IMR-90 (cell line): Measurements from ENCODE around the gene PTPRG. TPM values are rescaled to one million over a fixed set of nuclear protein-coding genes. Genes with fewer than 3 reads are reported as not detected.
A peak's percentile ranks its signal among the peaks of the same experiment; 100 is the strongest.

Experiments used
- ATAC-seq: fragments of 200-7000 bp; cut with Tn5 transposase; 2 replicates; pipeline ENCODE4 v1.9.1; 2020; ENCODE audit warnings: low read depth, mild to moderate bottlenecking, moderate library complexity
- BruUV-seq: library from RNA; stranded (reverse); fragments of 400-500 nt; replicated peaks from 2 replicates; lab custom pipeline; 2021; lab: Mats Ljungman, UMichigan
- CTCF ChIA-PET: fragments of 300-600 bp; formaldehyde crosslinking; extraction: SDS; loops from one replicate; lab custom pipeline; 2021; ENCODE audit warnings: antibody characterized with exemption; lab: Yijun Ruan, JAX
- POLR2A ChIA-PET: fragments of 300-600 bp; sonication (Branson Sonifier 250); formaldehyde crosslinking; loops from one replicate; lab custom pipeline; 2022; ENCODE audit warnings: antibody characterized with exemption; ENCODE audit not compliant: unreplicated experiment; lab: Charles Lee
- DNase-seq: peaks from one replicate; pipeline ENCODE4 v3.0.0; 2013
- H2AFZ ChIP-seq: replicated peaks from 2 replicates; pipeline ENCODE3; 2013; ENCODE audit warnings: low read length, mild to moderate bottlenecking; ENCODE audit not compliant: poor library complexity
- H2AK5ac ChIP-seq: 2 replicates; pipeline ENCODE4 v1.6.1; 2013; ENCODE audit warnings: low read depth, low read length, inconsistent platforms
- H2AK9ac ChIP-seq: replicated peaks from 2 replicates; pipeline ENCODE3; 2013; ENCODE audit warnings: mild to moderate bottlenecking, low read depth, low read length, moderate library complexity; ENCODE audit not compliant: poor library complexity
- H2BK120ac ChIP-seq: 2 replicates; pipeline ENCODE4 v1.6.1; 2013; ENCODE audit warnings: low read depth, low read length, inconsistent platforms
- H2BK15ac ChIP-seq: 3 replicates; pipeline ENCODE4 v1.6.1; 2013; ENCODE audit warnings: low read depth, low read length, inconsistent platforms
- H2BK20ac ChIP-seq: 2 replicates; pipeline ENCODE4 v1.6.1; 2013; ENCODE audit warnings: low read depth, mild to moderate bottlenecking, inconsistent platforms, low read length, moderate library complexity
- H2BK5ac ChIP-seq: 2 replicates; pipeline ENCODE4 v1.6.1; 2013; ENCODE audit warnings: mild to moderate bottlenecking, low read depth, low read length, inconsistent platforms; ENCODE audit not compliant: poor library complexity, severe bottlenecking
- H3K14ac ChIP-seq: replicated peaks from 2 replicates; pipeline ENCODE4 v1.6.1; 2013; ENCODE audit warnings: low read depth, low read length, inconsistent platforms
- H3K18ac ChIP-seq: 2 replicates; pipeline ENCODE4 v1.6.1; 2013; ENCODE audit warnings: low read depth, low read length, control low read depth
- H3K23ac ChIP-seq: 2 replicates; pipeline ENCODE4 v1.6.1; 2013; ENCODE audit warnings: low read depth, low read length, inconsistent platforms
- H3K27ac ChIP-seq: 2 replicates; pipeline ENCODE4 v1.5.1; 2013; ENCODE audit warnings: mild to moderate bottlenecking, control low read depth, low read length; ENCODE audit not compliant: insufficient read depth
- H3K27me3 ChIP-seq: 2 replicates; pipeline ENCODE4 v1.6.1; 2013; ENCODE audit warnings: low read length; ENCODE audit not compliant: control insufficient read depth, insufficient read depth
- H3K36me3 ChIP-seq: 2 replicates; pipeline ENCODE4 v1.6.1; 2013; ENCODE audit warnings: low read length, mixed read lengths; ENCODE audit not compliant: control insufficient read depth, insufficient read depth
- H3K4ac ChIP-seq: 2 replicates; pipeline ENCODE4 v1.6.1; 2013; ENCODE audit warnings: low read depth, low read length, inconsistent platforms
- H3K4me1 ChIP-seq: 2 replicates; pipeline ENCODE4 v1.6.1; 2013; ENCODE audit warnings: low read length, mixed read lengths; ENCODE audit not compliant: control insufficient read depth, insufficient read depth
- H3K4me2 ChIP-seq: 2 replicates; pipeline ENCODE4 v1.6.1; 2013; ENCODE audit warnings: low read depth, mild to moderate bottlenecking, control low read depth, low read length, moderate library complexity
- H3K4me3 ChIP-seq: 2 replicates; pipeline ENCODE4 v1.5.1; 2013; ENCODE audit warnings: low read depth, mild to moderate bottlenecking, control low read depth, low read length, moderate library complexity; ENCODE audit not compliant: insufficient read depth
- H3K56ac ChIP-seq: 2 replicates; pipeline ENCODE4 v1.6.1; 2013; ENCODE audit warnings: low read length, inconsistent platforms; ENCODE audit not compliant: insufficient read depth; ENCODE audit errors: extremely low read depth
- H3K79me1 ChIP-seq, 2 experiments: 2 replicates each; pipeline ENCODE4 v1.6.1; 2013; ENCODE audit warnings: low read length in 2 of 2, inconsistent platforms in 1 of 2, low read depth in 1 of 2
- H3K9ac ChIP-seq: 2 replicates; pipeline ENCODE4 v1.6.1; 2013; ENCODE audit warnings: low read depth, low read length, control low read depth
- H3K9me1 ChIP-seq: 2 replicates; pipeline ENCODE4 v1.6.1; 2013; ENCODE audit warnings: low read length, inconsistent platforms; ENCODE audit not compliant: insufficient read depth
- H3K9me3 ChIP-seq: 2 replicates; pipeline ENCODE4 v1.6.1; 2013; ENCODE audit warnings: low read length; ENCODE audit not compliant: control insufficient read depth, insufficient read depth
- H4K20me1 ChIP-seq: 2 replicates; pipeline ENCODE4 v1.6.1; 2013; ENCODE audit warnings: low read length, inconsistent platforms; ENCODE audit not compliant: insufficient read depth
- H4K5ac ChIP-seq: 2 replicates; pipeline ENCODE4 v1.6.1; 2013; ENCODE audit warnings: mild to moderate bottlenecking, low read depth, low read length, control low read depth
- H4K8ac ChIP-seq, 2 experiments: 2 replicates each; pipeline ENCODE4 v1.6.1; 2013; ENCODE audit warnings: low read depth in 2 of 2, low read length in 2 of 2, control low read depth in 1 of 2, inconsistent platforms in 1 of 2
- H4K91ac ChIP-seq: 2 replicates; pipeline ENCODE4 v1.6.1; 2013; ENCODE audit warnings: low read depth, low read length, inconsistent platforms; ENCODE audit not compliant: insufficient read depth
- CEBPB ChIP-seq: IDR thresholded peaks from 2 replicates; pipeline ENCODE4 v1.6.1; 2012; ENCODE audit warnings: low read depth, low read length, improper control_type of control experiment
- CHD1 ChIP-seq: IDR thresholded peaks from 2 replicates; pipeline ENCODE4 v1.6.1; 2012; ENCODE audit warnings: low read depth, low read length, improper control_type of control experiment
- WGBS, 2 experiments: methylation state at CpG; one replicate each; pipeline versions ENCODE4 v1.1.5 to v1.1.7; 2013; ENCODE audit warnings: missing lambda C conversion rate in 2 of 2; ENCODE audit not compliant: insufficient read length in 1 of 2; ENCODE audit errors: extremely low coverage in 2 of 2; 5-methylcytosine and 5-hydroxymethylcytosine counted together
- dilution Hi-C: fragments of 300-500 bp; cut with HindIII; formaldehyde crosslinking; loops from one replicate; pipeline ENCODE4 v1.14.3; 2018; ENCODE audit warnings: low sequenced_read_pairs; ENCODE audit not compliant: unreplicated experiment
- in situ Hi-C: fragments of 300-500 bp; cut with MboI; formaldehyde crosslinking; loops from 3 replicates; pipeline ENCODE4 v1.14.3; 2019; ENCODE audit warnings: low sequenced_read_pairs, inconsistent platforms, mixed read lengths
- intact Hi-C: fragments of 100-400 bp; cut with micrococcal nuclease; formaldehyde crosslinking; loops from 2 replicates; pipeline ENCODE4 v1.10.0; 2022
- polyA plus RNA-seq, 3 experiments: library from polyadenylated mRNA; depleted of rRNA; stranded (reverse); fragments of >200 nt; gene quantifications; 2 replicates each; pipeline ENCODE4 v1.2.3, GENCODE V29; 2012; ENCODE audit warnings: low replicate concordance in 1 of 3
- total RNA-seq: library from RNA; depleted of rRNA; stranded (reverse); fragments of >200 nt; gene quantifications from 2 replicates; pipeline ENCODE4 v1.2.3, GENCODE V29; 2012

The PTPRG gene
- total and polyA plus RNA-seq, 2 of the 4 experiments (the other 2 are of a cell fraction), result 7.7 to 31.0 TPM

DNA sequence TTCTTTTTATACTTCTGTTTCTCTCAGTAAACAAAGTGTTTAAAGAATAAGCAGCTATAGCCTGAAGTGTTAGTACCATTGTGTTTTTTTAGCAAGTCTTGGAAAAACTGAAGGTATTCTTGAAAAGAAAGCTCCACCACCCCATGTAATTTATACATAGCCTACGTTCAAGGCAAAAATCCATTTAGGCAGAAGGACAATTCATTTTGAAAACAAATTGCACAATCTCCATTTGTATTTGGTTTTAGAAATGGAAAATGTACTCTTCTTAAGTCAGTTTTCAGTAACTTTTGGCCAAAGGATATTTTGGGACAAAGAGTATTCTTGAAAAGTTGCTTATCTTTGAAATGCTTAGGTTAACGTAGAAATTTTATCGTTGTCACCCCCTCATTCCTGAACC lies 34.5 kb downstream of the PTPRG start:
- H3K27me3 ChIP-seq, result no peaks in the 10 kb centered on the region
- H3K27ac ChIP-seq, result no peak overlapping the region
- H3K18ac ChIP-seq, result no peak overlapping the region
- in situ Hi-C loops, result no loop called here
- H2BK20ac ChIP-seq, result no peak overlapping the region
- ChIA-PET CTCF (no interaction called here), POLR2A (interaction anchor here (0.6 kb wide), 1 partner anchor 10 kb away, joined by 3 read pairs; no protein-coding TSS in a partner anchor)
- TF ChIP-seq CEBPB (peak; percentile 43; the same call in 1 of the 2 replicates), CHD1 (no peak)
- WGBS, 2 experiments, result no CpG with 5 or more reads among the region's 3 CpGs
- H2BK15ac ChIP-seq, result no peak overlapping the region
- no peak overlapping the region for H2BK120ac ChIP-seq
- ATAC-seq (no peak), DNase-seq (no peak)
- H2AK9ac ChIP-seq, result no peak overlapping the region
- peaks cover 7% of the 10 kb centered on the region for H3K9me1 ChIP-seq
- H3K4me1 ChIP-seq, result peaks cover 12% of the 10 kb centered on the region
- H3K4me2 ChIP-seq, result no peak overlapping the region
- H3K79me1 ChIP-seq, result peaks cover 43 to 80% of the 10 kb centered on the region in 2 experiments
- H3K23ac ChIP-seq, result no peak overlapping the region
- no peak overlapping the region for H3K4ac ChIP-seq
- no peak overlapping the region for H3K9ac ChIP-seq
- H3K9me3 ChIP-seq, result no peaks in the 10 kb centered on the region
- H4K8ac ChIP-seq, result no peak overlapping the region
- H2BK5ac ChIP-seq, result no peak overlapping the region
- dilution Hi-C loops, result no loop called here
- no peak overlapping the region for H4K91ac ChIP-seq
- BruUV-seq, result no TSS peak
- no peak overlapping the region for H4K5ac ChIP-seq
- H3K56ac ChIP-seq, result no peak overlapping the region
- H3K14ac ChIP-seq, result no peak overlapping the region
- no peaks in the 10 kb centered on the region for H3K36me3 ChIP-seq
- 0 out of 2 replicates have a peak, but pooled peaks cover 4% of the 10 kb centered on the region for H4K20me1 ChIP-seq
- no peak overlapping the region for H3K4me3 ChIP-seq
- intact Hi-C loops, result no loop called here
- no peak overlapping the region for H2AK5ac ChIP-seq
- no peak overlapping the region for H2AFZ ChIP-seq
